ENCODE data around the gene C16orf46. TPM values are rescaled to one million over a fixed set of nuclear protein-coding genes. Genes with fewer than 3 reads are reported as not detected.

Gene C16orf46
- total and polyA plus RNA-seq, 9 of the 15 experiments (the other 6 are each of a cell fraction or from before 2014, with no cell fraction given), result 0.10 to 0.98 (median 0.41) TPM; not detected in 1

DNA sequence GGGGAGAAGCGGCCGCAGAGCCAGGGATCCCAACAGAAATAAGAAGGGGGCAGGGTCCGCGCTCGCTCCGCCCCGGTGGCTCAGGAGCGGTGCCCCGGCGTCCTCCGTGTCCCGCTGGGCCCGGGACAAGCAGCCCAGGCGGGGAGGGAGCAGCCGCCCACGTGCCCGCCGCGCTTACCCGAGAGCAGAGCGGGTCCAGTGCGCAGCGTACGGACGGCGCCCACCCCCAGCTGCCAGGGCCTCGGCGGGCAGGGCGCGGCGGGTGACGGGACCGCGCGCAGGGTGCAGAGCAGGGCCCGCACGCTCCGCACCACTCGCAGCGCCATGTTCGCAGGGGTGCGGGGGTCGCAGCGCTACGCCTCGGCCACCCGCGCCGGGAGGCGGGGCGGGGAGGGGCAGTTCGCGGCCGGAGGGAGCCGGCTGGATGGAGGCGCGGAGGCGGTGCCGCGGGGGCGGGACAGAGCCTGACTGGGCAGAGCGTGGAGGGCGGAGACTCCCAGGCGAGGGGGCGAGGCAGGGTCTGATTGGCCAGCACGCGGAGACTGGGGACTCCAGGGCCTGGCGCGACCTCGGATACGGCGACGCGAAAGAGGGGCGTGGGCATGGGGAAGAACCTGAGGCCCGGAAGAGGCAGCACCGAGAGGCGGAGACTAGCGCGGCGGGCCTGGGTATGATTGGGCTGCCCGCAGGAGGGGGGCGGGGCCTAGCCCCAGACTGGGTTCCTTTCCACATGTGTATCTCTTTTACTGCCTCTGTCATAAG, 19.1 kb upstream of the C16orf46 start, which contains the start of gene GCSH (continued):
- TF ChIP-seq CUX1 (CRISPR knock-in tag; IDR thresholded peaks at IDR 0.05), result no peak
- TF ChIP-seq ZNF655 (CRISPR knock-in tag; IDR thresholded peaks at IDR 0.05), result no peak
- no peak for TF ChIP-seq ZNF699 (CRISPR knock-in tag; IDR thresholded peaks at IDR 0.05; ENCODE audit: insufficient replicate concordance)
- no peak for TF ChIP-seq MEIS2 (IDR thresholded peaks at IDR 0.05; ENCODE audit: partially characterized antibody)
- TF ChIP-seq E2F6 (IDR thresholded peaks at IDR 0.05; ENCODE audit: borderline replicate concordance in 1 of 2, extremely low read depth in 1 of 2, insufficient read depth in 1 of 2, insufficient read length in 1 of 2, low read depth in 1 of 2, low read length in 1 of 2, poor library complexity in 1 of 2, severe bottlenecking in 1 of 2), result peak; percentile 69 to 81
- no peak for TF ChIP-seq CEBPB (tag; IDR thresholded peaks at IDR 0.05)
- TF ChIP-seq NFATC3 (IDR thresholded peaks at IDR 0.05), result no peak
- TF ChIP-seq SNIP1 (IDR thresholded peaks at IDR 0.05; ENCODE audit: low read depth), result no peak
- no peak for TF ChIP-seq ZNF354B (CRISPR knock-in tag; IDR thresholded peaks at IDR 0.05)
- 0 out of 2 replicates have a peak, but pooled peaks have one; percentile 32 for TF ChIP-seq ELF4 (CRISPR knock-in tag; IDR thresholded peaks at IDR 0.05)
- no peak for TF ChIP-seq GTF2A2 (tag; IDR thresholded peaks at IDR 0.05)
- TF ChIP-seq, protein P1, sequence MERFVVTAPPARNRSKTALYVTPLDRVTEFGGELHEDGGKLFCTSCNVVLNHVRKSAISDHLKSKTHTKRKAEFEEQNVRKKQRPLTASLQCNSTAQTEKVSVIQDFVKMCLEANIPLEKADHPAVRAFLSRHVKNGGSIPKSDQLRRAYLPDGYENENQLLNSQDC (CRISPR knock-in tag; IDR thresholded peaks at IDR 0.05), result no peak
- TF ChIP-seq ZNF584 (CRISPR knock-in tag; IDR thresholded peaks at IDR 0.05; ENCODE audit: low read depth), result no peak
- no peak for TF ChIP-seq ZNF143 (CRISPR knock-in tag; IDR thresholded peaks at IDR 0.05)
- no peak for TF ChIP-seq RBM14 (IDR thresholded peaks at IDR 0.05; ENCODE audit: borderline replicate concordance, insufficient read depth, low read depth, low read length)
- TF ChIP-seq USF2 (CRISPR knock-in tag; IDR thresholded peaks at IDR 0.05), result peak; percentile 47
- TF ChIP-seq XRCC5 (IDR thresholded peaks at IDR 0.05; ENCODE audit: low read depth, low read length), result no peak
- TF ChIP-seq CHD4 (IDR thresholded peaks at IDR 0.05; ENCODE audit: insufficient read depth, insufficient replicate concordance, low read depth, low read length, poor library complexity, severe bottlenecking), result no peak
